HepG2 (cell line): ENCODE results near the gene USP5. TPM values are rescaled to one million over a fixed set of nuclear protein-coding genes. Genes with fewer than 3 reads are reported as not detected.

ENCODE experiments used
- ATAC-seq: fragments of 200-7000 bp; cut with Tn5 transposase; 3 replicates; pipeline ENCODE4 v1.9.1; 2020; ENCODE audit warnings: mild to moderate bottlenecking, moderate library complexity
- BruUV-seq: library from RNA; stranded (reverse); fragments of 400-500 nt; replicated peaks from 2 replicates; lab custom pipeline; 2021; lab: Mats Ljungman, UMichigan
- CTCF ChIA-PET: fragments of 300-600 bp; formaldehyde crosslinking; extraction: SDS; loops from one replicate; lab custom pipeline; 2021; ENCODE audit warnings: low total read pairs, inconsistent platforms, low intra/inter-chr PET ratio; lab: Yijun Ruan, JAX
- POLR2A ChIA-PET: fragments of 350-600 bp; sonication (Branson Sonifier 250); formaldehyde crosslinking; loops from one replicate; lab custom pipeline; 2020; ENCODE audit warnings: antibody characterized with exemption, inconsistent platforms; lab: Yijun Ruan, JAX
- DNase-seq: peaks from one replicate; pipeline ENCODE4 v3.0.0-alpha.2; 2015; ENCODE audit warnings: low spot score
- FAIRE-seq: peaks from 3 replicates; lab custom pipeline; 2011; peaks lifted over from hg19 to GRCh38; lab: Jason Lieb, UNC
- H2AFZ ChIP-seq: one replicate; pipeline ENCODE4 v1.6.1; 2011; ENCODE audit warnings: low read length, inconsistent platforms
- H3K27ac ChIP-seq: fragments of 300-600 bp; 3 replicates; pipeline ENCODE4 v1.8.0; 2011; ENCODE audit warnings: mixed run types, mild to moderate bottlenecking, mixed read lengths, low read length, inconsistent platforms; ENCODE audit not compliant: insufficient read depth; ENCODE audit errors: extremely low read length
- H3K27me3 ChIP-seq, 2 experiments: fragments of 200-600 bp in 1 of 2; 2 replicates in 1 of 2; 3 replicates in 1 of 2; pipeline versions ENCODE4 v1.6.0 to v1.8.0; 2011; ENCODE audit warnings: low read length in 2 of 2, mild to moderate bottlenecking in 2 of 2, moderate library complexity in 2 of 2, inconsistent platforms in 1 of 2; ENCODE audit not compliant: insufficient read depth in 2 of 2, control insufficient read depth in 1 of 2
- H3K36me3 ChIP-seq, 2 experiments: fragments of 200-600 bp in 1 of 2; replicated peaks in 1 of 2; 2 replicates in 1 of 2; 3 replicates in 1 of 2; pipeline versions ENCODE4 v1.5.1 to v1.8.0; 2011; ENCODE audit warnings: low read length in 2 of 2, inconsistent platforms in 1 of 2; ENCODE audit not compliant: insufficient read depth in 2 of 2, control insufficient read depth in 1 of 2
- H3K4me1 ChIP-seq: 2 replicates; pipeline ENCODE4 v1.5.1; 2012; ENCODE audit warnings: low read length, inconsistent platforms; ENCODE audit not compliant: insufficient read depth
- H3K4me2 ChIP-seq: 2 replicates; pipeline ENCODE4 v1.6.0; 2011; ENCODE audit warnings: low read depth, low read length, inconsistent platforms
- H3K4me3 ChIP-seq, 3 experiments: fragments of 200-600 bp in 1 of 3; sonication (generic), shearing (Covaris generic) in 1 of 3; replicated peaks in 1 of 3; 2 replicates each; pipeline ENCODE4 v1.5.1; 2011 to 2016; ENCODE audit warnings: low read length in 3 of 3, inconsistent platforms in 2 of 3, low read depth in 2 of 3, mild to moderate bottlenecking in 2 of 3, control low read depth in 1 of 3, mixed read lengths in 1 of 3; ENCODE audit not compliant: insufficient read depth in 1 of 3
- H3K79me2 ChIP-seq: one replicate; pipeline ENCODE4 v1.6.1; 2011; ENCODE audit warnings: low read length, inconsistent platforms; ENCODE audit not compliant: insufficient read depth
- H3K9ac ChIP-seq: 2 replicates; pipeline ENCODE4 v1.6.0; 2011; ENCODE audit warnings: mild to moderate bottlenecking, low read depth, low read length, inconsistent platforms; ENCODE audit not compliant: insufficient read depth
- H3K9me3 ChIP-seq: 2 replicates; pipeline ENCODE4 v1.5.1; 2012; ENCODE audit warnings: mild to moderate bottlenecking, low read length
- H4K20me1 ChIP-seq: 2 replicates; pipeline ENCODE4 v1.6.0; 2011; ENCODE audit warnings: inconsistent platforms, mild to moderate bottlenecking, low read length, moderate library complexity; ENCODE audit not compliant: insufficient read depth
- BCLAF1 ChIP-seq: fragments of 450-650 bp; IDR thresholded peaks from 2 replicates; pipeline ENCODE4 v1.6.1; 2017; ENCODE audit warnings: mild to moderate bottlenecking
- CEBPB ChIP-seq: IDR thresholded peaks from 2 replicates; pipeline ENCODE4 v1.6.1; 2011; ENCODE audit warnings: low read depth, low read length, improper control_type of control experiment, borderline replicate concordance
- EEA1 ChIP-seq: sonication (generic); formaldehyde crosslinking; IDR thresholded peaks from 2 replicates; pipeline ENCODE4 v1.5.1; 2020; ENCODE audit warnings: mild to moderate bottlenecking, missing genetic modification reagents, borderline replicate concordance
- ESRRA ChIP-seq: sonication (generic); formaldehyde crosslinking; IDR thresholded peaks from 2 replicates; pipeline ENCODE4 v1.5.1; 2020; ENCODE audit warnings: mild to moderate bottlenecking, low read depth, missing genetic modification reagents
- HOXA3 ChIP-seq: sonication (generic); formaldehyde crosslinking; IDR thresholded peaks from 2 replicates; pipeline ENCODE4 v1.5.0; 2020; ENCODE audit warnings: missing genetic modification reagents
- NFYC ChIP-seq: IDR thresholded peaks from 2 replicates; pipeline ENCODE4 v1.6.1; 2016; ENCODE audit warnings: missing genetic modification reagents, missing compliant biosample characterization
- POLR2AphosphoS2 ChIP-seq: IDR thresholded peaks from 2 replicates; pipeline ENCODE4 v1.6.1; 2011; ENCODE audit warnings: low read depth, low read length, improper control_type of control experiment
- SSRP1 ChIP-seq: IDR thresholded peaks from 2 replicates; pipeline ENCODE4 v1.6.1; 2016; ENCODE audit warnings: control low read depth
- ZFP90 ChIP-seq: sonication (generic); formaldehyde crosslinking; IDR thresholded peaks from 2 replicates; pipeline ENCODE4 v1.8.0; 2022; ENCODE audit warnings: missing genetic modification reagents, mild to moderate bottlenecking, inconsistent platforms, borderline replicate concordance
- ZNF362 ChIP-seq: sonication (generic); formaldehyde crosslinking; IDR thresholded peaks from 2 replicates; pipeline ENCODE4 v1.4.0; 2020; ENCODE audit warnings: missing genetic modification reagents, mild to moderate bottlenecking, borderline replicate concordance
- ZNF589 ChIP-seq: sonication (generic); formaldehyde crosslinking; conservative IDR thresholded peaks from 2 replicates; pipeline ENCODE4 v1.8.0; 2022; ENCODE audit warnings: mild to moderate bottlenecking, moderate library complexity, missing genetic modification reagents
- ZNF605 ChIP-seq: sonication (generic); formaldehyde crosslinking; IDR thresholded peaks from 2 replicates; pipeline ENCODE4 v1.8.0; 2022; ENCODE audit warnings: mild to moderate bottlenecking, missing genetic modification reagents
- ZNF616 ChIP-seq: sonication (generic); formaldehyde crosslinking; IDR thresholded peaks from 2 replicates; pipeline ENCODE4 v1.5.0; 2020; ENCODE audit warnings: low read depth, mild to moderate bottlenecking, missing genetic modification reagents
- ZNF816 ChIP-seq: sonication (generic); formaldehyde crosslinking; IDR thresholded peaks from 2 replicates; pipeline ENCODE4 v1.8.0; 2022; ENCODE audit warnings: missing genetic modification reagents, mild to moderate bottlenecking, borderline replicate concordance
- WGBS: methylation state at CpG from one replicate; pipeline ENCODE4 v1.1.6; 2017; ENCODE audit warnings: low lambda C conversion rate; 5-methylcytosine and 5-hydroxymethylcytosine counted together
- in situ Hi-C: cut with HindIII; loops from 2 replicates; pipeline ENCODE4 v1.10.0; 2017; ENCODE audit warnings: low pct_unique_long_range_greater_than_20kb; ENCODE audit not compliant: extremely low pct_ligation_motif_present
- intact Hi-C: fragments of 100-400 bp; cut with micrococcal nuclease; formaldehyde crosslinking; loops from one replicate; pipeline ENCODE4 v1.10.0; 2022; ENCODE audit not compliant: unreplicated experiment
- polyA plus RNA-seq, 8 experiments: library from polyadenylated mRNA; depleted of rRNA in 3 of 8; stranded (reverse) in 7 of 8; unstranded in 1 of 8; fragments of >200 nt; fragmentation: Illumina TruSeq in 4 of 8; extraction: Trizol in 4 of 8; gene quantifications; 2 replicates each; pipeline versions ENCODE4 v1.2.1 to v1.2.3, GENCODE V29; 2011 to 2016; ENCODE audit warnings: low read depth in 4 of 8, missing spikeins in 1 of 8, mixed read lengths in 1 of 8; ENCODE audit not compliant: insufficient read depth in 1 of 8
- total RNA-seq, 5 experiments: library from RNA; depleted of rRNA; stranded (reverse); fragments of >200 nt; fragmentation: Illumina TruSeq; extraction: Trizol; gene quantifications; 2 replicates each; pipeline ENCODE4 v1.2.3, GENCODE V29; 2016; ENCODE audit warnings: low read depth in 1 of 5

The USP5 gene
- total and polyA plus RNA-seq, 2 of the 13 experiments (the other 11 are each of a cell fraction or from before 2014, with no cell fraction given) = 39.6 to 56.0 TPM

- peak overlapping the region; percentile 69 for H3K27ac ChIP-seq
- BruUV-seq = no TSS peak
- no peak overlapping the region for H3K4me3 ChIP-seq
- POLR2A ChIA-PET = interaction anchor here (1.1 to 2.3 kb wide), 5 partner anchors 8 to 44 kb away, joined by 3 to 9 read pairs (median 5); partner anchors contain the start of genes C12orf57, RNU7-1, SPSB2 and TPI1
- no peaks in the 10 kb centered on the region for H3K36me3 ChIP-seq
- H3K4me1 ChIP-seq = peaks cover 55% of the 10 kb centered on the region
- WGBS = 39% methylated on average over 5 of the region's 5 CpGs
- no peaks in the 10 kb centered on the region for H3K9me3 ChIP-seq
- H3K9ac ChIP-seq = no peak overlapping the region; the same call in 1 of the 2 replicates
- TF ChIP-seq ZNF605 (CRISPR knock-in tag) = 0 out of 2 replicates have a peak, but pooled peaks have one; percentile 27
- no peak for TF ChIP-seq EEA1
- 0 out of 2 replicates have a peak, but pooled peaks have one; percentile 13 for TF ChIP-seq ZNF362 (CRISPR knock-in tag)
- TF ChIP-seq CEBPB = peak; percentile 29; the same call in 1 of the 2 replicates
- no peaks in the 10 kb centered on the region for H3K27me3 ChIP-seq
- no peak for DNase-seq
- no peak overlapping the region for H2AFZ ChIP-seq
- in situ Hi-C loops (no loop called here), intact Hi-C loops (no loop called here)
- no peaks in the 10 kb centered on the region for H3K79me2 ChIP-seq
- CTCF ChIA-PET = no interaction called here
- no peak for FAIRE-seq
- H4K20me1 ChIP-seq = no peaks in the 10 kb centered on the region
- peak overlapping the region; percentile 40 for H3K4me2 ChIP-seq
- ATAC-seq = peak; percentile 11
Measured at GRCh38 chr12:6899427-6899826, 47.5 kb downstream of the USP5 start.

- DNase-seq = peak; percentile 78
- Histone ChIP-seq H3K27me3 (no peaks in the 10 kb centered on the region), H3K9me3 (no peaks in the 10 kb centered on the region), H3K4me1 (peaks cover 58% of the 10 kb centered on the region), H3K27ac (peak overlapping the region; percentile 69), H3K79me2 (no peaks in the 10 kb centered on the region), H3K36me3 (no peaks in the 10 kb centered on the region), H3K4me3 (peak overlapping the region in 1 of 3 experiments; percentile 1; a peak in 1 of 6 replicates), H3K9ac (peak overlapping the region; percentile 62), H4K20me1 (no peaks in the 10 kb centered on the region), H3K4me2 (peak overlapping the region; percentile 40), H2AFZ (no peak overlapping the region)
- BruUV-seq = no TSS peak
- FAIRE-seq = peak; percentile 68
- ATAC-seq = peak; percentile 70
- WGBS = 28% methylated on average over 10 of the region's 10 CpGs
- in situ Hi-C loops (no loop called here), intact Hi-C loops (no loop called here)
- CTCF ChIA-PET = no interaction called here
- POLR2A ChIA-PET = interaction anchor here (1.1 to 3.1 kb wide), 5 partner anchors 8 to 44 kb away, joined by 3 to 12 read pairs (median 9); partner anchors contain the start of genes C12orf57, RNU7-1 and TPI1
- TF ChIP-seq NFYC (CRISPR knock-in tag) (no peak), ZNF816 (no peak), ZNF616 (CRISPR knock-in tag) (no peak), SSRP1 (CRISPR knock-in tag) (no peak), ESRRA (CRISPR knock-in tag) (no peak), ZNF589 (CRISPR knock-in tag) (no peak), POLR2AphosphoS2 (no peak), ZFP90 (no peak), BCLAF1 (no peak), HOXA3 (peak; percentile 47; the same call in 1 of the 2 replicates)
Measured at GRCh38 chr12:6899837-6900519, 48.0 kb downstream of the USP5 start.
